ENCODE measurements around the gene WSCD1. TPM values are rescaled to one million over a fixed set of nuclear protein-coding genes. Genes with fewer than 3 reads are reported as not detected.

The WSCD1 gene
- total RNA-seq, 1 experiment from 2014 or later = 57.0 TPM

- Histone ChIP-seq H3K4me2 (ENCODE audit: low read length) (peak overlapping the region; percentile 46), H4K20me1 (ENCODE audit: low read length) (no peaks in the 10 kb centered on the region), H3K9me3 (ENCODE audit: low read length) (no peaks in the 10 kb centered on the region), H3K9me2 (replicated peaks; ENCODE audit: low read length) (no peaks in the 10 kb centered on the region), H3K79me2 (ENCODE audit: low read length) (no peaks in the 10 kb centered on the region), H3K36me3 (ENCODE audit: low read depth, low read length) (no peaks in the 10 kb centered on the region), H3K4me3 (ENCODE audit: low read length) (no peak overlapping the region), H3K4me1 (ENCODE audit: insufficient read depth, low read length) (peaks cover 7% of the 10 kb centered on the region), H3K27ac (ENCODE audit: low read length) (peak overlapping the region; percentile 78), H3K9ac (ENCODE audit: low read length) (no peak overlapping the region), H2AFZ (ENCODE audit: low read length) (no peak overlapping the region), H3F3A (ENCODE audit: low read length, unreplicated experiment) (no peaks in the 10 kb centered on the region), H3K27me3 (ENCODE audit: low read length) (no peaks in the 10 kb centered on the region)
- no TSS peak for BruUV-seq (replicated peaks)
- ChIA-PET POLR2A (ENCODE audit: unreplicated experiment) (interaction anchor here (0.6 kb wide), 1 partner anchor 356 kb away, joined by 5 read pairs; no protein-coding TSS in a partner anchor), CTCF (no interaction called here)
- ATAC-seq (peak; percentile 29; the same call in 1 of the 2 replicates), DNase-seq (peak; percentile 44)
- TF ChIP-seq CTCF (conservative IDR thresholded peaks at IDR 0.05; ENCODE audit: low read depth, low read length) = no peak
- no peak for TF ChIP-seq EZH2 (IDR thresholded peaks at IDR 0.05; ENCODE audit: low read length, unreplicated experiment)
- no peak for TF ChIP-seq EZH2phosphoT487 (IDR thresholded peaks at IDR 0.05; ENCODE audit: borderline replicate concordance, low read length)
- intact Hi-C loops (cut with micrococcal nuclease) = no loop called here
Observed at GRCh38 chr17:6052926-6053325, 17.3 kb upstream of the WSCD1 start.

GRCh38 chr17:6054372-6054771 lies 15.8 kb upstream of the WSCD1 start:
- no peak overlapping the region for H3K4me3 ChIP-seq (ENCODE audit: low read length)
- no peaks in the 10 kb centered on the region for H4K20me1 ChIP-seq (ENCODE audit: low read length)
- no TSS peak for BruUV-seq (replicated peaks)
- TF ChIP-seq EZH2phosphoT487 (IDR thresholded peaks at IDR 0.05; ENCODE audit: borderline replicate concordance, low read length) (no peak), CTCF (conservative IDR thresholded peaks at IDR 0.05; ENCODE audit: low read depth, low read length) (no peak), EZH2 (IDR thresholded peaks at IDR 0.05; ENCODE audit: low read length, unreplicated experiment) (no peak)
- H3K36me3 ChIP-seq (ENCODE audit: low read depth, low read length) = no peaks in the 10 kb centered on the region
- intact Hi-C loops (cut with micrococcal nuclease) = no loop called here
- H3K9me3 ChIP-seq (ENCODE audit: low read length) = no peaks in the 10 kb centered on the region
- ATAC-seq (no peak), DNase-seq (no peak)
- no peak overlapping the region for H3K9ac ChIP-seq (ENCODE audit: low read length)
- H3K9me2 ChIP-seq (replicated peaks; ENCODE audit: low read length) = no peaks in the 10 kb centered on the region
- H3K4me1 ChIP-seq (ENCODE audit: insufficient read depth, low read length) = peaks cover 7% of the 10 kb centered on the region
- ChIA-PET CTCF (no interaction called here), POLR2A (ENCODE audit: unreplicated experiment) (no interaction called here)
- no peaks in the 10 kb centered on the region for H3F3A ChIP-seq (ENCODE audit: low read length, unreplicated experiment)
- no peak overlapping the region for H3K4me2 ChIP-seq (ENCODE audit: low read length)
- no peak overlapping the region for H2AFZ ChIP-seq (ENCODE audit: low read length)
- H3K27me3 ChIP-seq (ENCODE audit: low read length) = no peaks in the 10 kb centered on the region
- H3K27ac ChIP-seq (ENCODE audit: low read length) = no peak overlapping the region
- H3K79me2 ChIP-seq (ENCODE audit: low read length) = no peaks in the 10 kb centered on the region

GRCh38 chr17:6056104-6056503 lies 14.1 kb upstream of the WSCD1 start:
- no peaks in the 10 kb centered on the region for H4K20me1 ChIP-seq (ENCODE audit: low read length)
- H3K4me2 ChIP-seq (ENCODE audit: low read length) = no peak overlapping the region
- no peak for DNase-seq
- H3K4me3 ChIP-seq (ENCODE audit: low read length) = no peak overlapping the region
- no peak for TF ChIP-seq EZH2 (IDR thresholded peaks at IDR 0.05; ENCODE audit: low read length, unreplicated experiment)
- TF ChIP-seq CTCF (conservative IDR thresholded peaks at IDR 0.05; ENCODE audit: low read depth, low read length) = no peak
- no peak for TF ChIP-seq EZH2phosphoT487 (IDR thresholded peaks at IDR 0.05; ENCODE audit: borderline replicate concordance, low read length)
- H3K9ac ChIP-seq (ENCODE audit: low read length) = no peak overlapping the region
- no TSS peak for BruUV-seq (replicated peaks)
- no peak overlapping the region for H2AFZ ChIP-seq (ENCODE audit: low read length)
- H3K79me2 ChIP-seq (ENCODE audit: low read length) = no peaks in the 10 kb centered on the region
- no peaks in the 10 kb centered on the region for H3F3A ChIP-seq (ENCODE audit: low read length, unreplicated experiment)
- intact Hi-C loops (cut with micrococcal nuclease) = no loop called here
- H3K9me3 ChIP-seq (ENCODE audit: low read length) = no peaks in the 10 kb centered on the region
- no peak overlapping the region for H3K27ac ChIP-seq (ENCODE audit: low read length)
- H3K36me3 ChIP-seq (ENCODE audit: low read depth, low read length) = no peaks in the 10 kb centered on the region
- no peak for ATAC-seq
- H3K9me2 ChIP-seq (replicated peaks; ENCODE audit: low read length) = no peaks in the 10 kb centered on the region
- peaks cover 9% of the 10 kb centered on the region for H3K4me1 ChIP-seq (ENCODE audit: insufficient read depth, low read length)
- ChIA-PET CTCF (no interaction called here), POLR2A (ENCODE audit: unreplicated experiment) (no interaction called here)
- no peaks in the 10 kb centered on the region for H3K27me3 ChIP-seq (ENCODE audit: low read length)
